Activated naive CD4-positive, alpha-beta T cell treated with anti-CD3 and anti-CD28 coated beads, Interleukin-2, amount 50 U/mL, for 24 hours (primary cell): ENCODE results near the gene CHMP4A.
A peak's percentile ranks its signal among the peaks of the same experiment; 100 is the strongest.
"Not testable (repeated sequence)": the region's sequence is repeated elsewhere in the genome, so short reads cannot be mapped to it uniquely, and the experiment has no call there.

Source experiments
- H3K27ac Mint-ChIP-seq: one replicate; pipeline ENCODE4 v1.8.0; 2021; ENCODE audit warnings: mild to moderate bottlenecking, mixed read lengths
- H3K27me3 Mint-ChIP-seq: one replicate; pipeline ENCODE4 v1.8.0; 2021; ENCODE audit warnings: mixed read lengths
- H3K36me3 Mint-ChIP-seq: one replicate; pipeline ENCODE4 v1.8.0; 2021; ENCODE audit warnings: mixed read lengths
- H3K4me1 Mint-ChIP-seq: one replicate; pipeline ENCODE4 v1.8.0; 2021; ENCODE audit warnings: mixed read lengths
- H3K4me3 Mint-ChIP-seq: one replicate; pipeline ENCODE4 v1.8.0; 2021; ENCODE audit warnings: mild to moderate bottlenecking, mixed read lengths
- H3K9me3 Mint-ChIP-seq: one replicate; pipeline ENCODE4 v1.8.0; 2021; ENCODE audit warnings: mixed read lengths

The CHMP4A gene

GRCh38 chr14:24235804-24236688 is 22.8 kb upstream of the CHMP4A start:
- Mint-ChIP-seq H3K4me1 (peaks cover 84% of the 10 kb centered on the region), H3K27ac (peak overlapping the region; percentile 87), H3K4me3 (no peak overlapping the region), H3K9me3 (no peaks in the 10 kb centered on the region), H3K36me3 (peaks cover 17% of the 10 kb centered on the region), H3K27me3 (no peaks in the 10 kb centered on the region)

- H3K4me1 Mint-ChIP-seq, result peaks cover 70% of the 10 kb centered on the region
- peak overlapping the region; percentile 68 for H3K27ac Mint-ChIP-seq
- no peaks in the 10 kb centered on the region for H3K9me3 Mint-ChIP-seq
- H3K36me3 Mint-ChIP-seq, result peaks cover 13% of the 10 kb centered on the region
- peak overlapping the region; percentile 97 for H3K4me3 Mint-ChIP-seq
- H3K27me3 Mint-ChIP-seq, result no peaks in the 10 kb centered on the region
Measured at GRCh38 chr14:24234095-24235005, 21.1 kb upstream of the CHMP4A start.

DNA sequence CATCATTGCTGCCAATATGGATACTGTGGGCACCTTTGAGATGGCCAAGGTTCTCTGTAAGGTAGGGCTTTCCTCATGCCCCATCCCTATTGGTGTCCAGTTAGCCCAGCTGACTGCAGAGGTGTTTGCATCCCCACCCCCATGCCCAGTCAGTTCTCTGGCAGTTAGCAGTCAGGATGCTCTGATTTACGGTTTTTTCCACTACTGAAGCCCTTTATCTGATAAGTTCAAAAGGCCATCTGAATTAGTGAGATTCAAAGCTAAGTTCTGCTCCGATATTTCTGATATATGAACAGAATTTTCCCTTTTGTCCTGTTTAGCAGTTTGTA is 20.2 kb upstream of the CHMP4A start:
- H3K36me3 Mint-ChIP-seq, result peaks cover 12% of the 10 kb centered on the region

DNA sequence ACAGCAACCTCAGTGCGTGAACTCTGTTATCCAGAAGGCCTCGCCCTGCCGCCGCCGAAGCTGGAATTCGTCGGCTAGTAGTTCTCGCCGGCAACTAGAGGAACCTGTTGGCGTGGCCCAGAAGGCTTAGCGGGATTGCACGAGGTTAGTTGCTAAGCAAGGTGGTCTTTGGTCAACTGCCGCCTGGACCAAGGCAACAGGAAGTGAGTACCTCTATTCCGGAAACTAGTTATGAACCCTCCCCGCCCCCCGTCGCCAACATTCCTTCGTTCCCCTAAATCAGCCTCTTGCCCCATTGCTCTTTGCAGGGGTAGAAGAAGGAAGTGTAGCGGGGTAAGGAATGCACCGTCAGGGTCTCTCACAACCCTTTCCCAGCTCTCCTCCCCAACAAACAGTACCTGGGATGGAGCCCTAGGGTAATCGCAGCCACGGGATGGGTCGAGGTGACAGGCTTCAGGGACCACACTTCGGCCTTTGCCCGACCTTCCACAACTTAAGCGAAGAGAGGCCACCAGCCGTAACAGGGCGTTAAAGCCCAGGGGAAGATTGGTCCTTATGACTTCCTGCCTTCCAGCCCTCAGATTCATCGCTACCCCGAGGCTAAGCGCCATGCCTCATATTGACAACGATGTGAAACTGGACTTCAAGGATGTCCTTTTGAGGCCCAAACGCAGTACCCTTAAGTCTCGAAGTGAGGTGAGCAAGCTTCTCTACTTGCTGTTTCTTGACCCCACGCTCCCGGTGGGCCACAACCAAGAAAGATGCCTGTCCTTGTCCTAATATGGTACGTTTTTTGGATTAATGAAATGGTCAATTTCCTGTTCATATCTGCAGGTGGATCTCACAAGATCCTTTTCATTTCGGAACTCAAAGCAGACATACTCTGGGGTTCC is 19.6 kb upstream of the CHMP4A start, which contains the start of gene GMPR2:
Gene GMPR2 (plus strand): TSS at position 285 of the 893 bp plus-strand sequence. CDS start 325 bp downstream, at position 610.
- H3K4me1 Mint-ChIP-seq, result peaks cover 60% of the 10 kb centered on the region
- H3K9me3 Mint-ChIP-seq, result no peaks in the 10 kb centered on the region
- no peaks in the 10 kb centered on the region for H3K27me3 Mint-ChIP-seq
- H3K36me3 Mint-ChIP-seq, result peaks cover 7% of the 10 kb centered on the region
- peak within 1 kb of the TSS; percentile 94 for H3K27ac Mint-ChIP-seq
- peak within 1 kb of the TSS; percentile 97 for H3K4me3 Mint-ChIP-seq

More for the DNA sequence above, 20.2 kb upstream of the CHMP4A start:
- H3K9me3 Mint-ChIP-seq, result no peaks in the 10 kb centered on the region
- H3K27me3 Mint-ChIP-seq, result no peaks in the 10 kb centered on the region
- peak overlapping the region; percentile 97 for H3K4me3 Mint-ChIP-seq
- peaks cover 66% of the 10 kb centered on the region for H3K4me1 Mint-ChIP-seq
- peak overlapping the region; percentile 94 for H3K27ac Mint-ChIP-seq

- H3K27me3 Mint-ChIP-seq, result no peaks in the 10 kb centered on the region
Measured at GRCh38 chr14:24232121-24232644, 18.9 kb upstream of the CHMP4A start, which contains the start of gene NEDD8. Gene NEDD8 (minus strand): TSS chr14:24232367. CDS start chr14:24232267, 100 bp downstream.

GRCh38 chr14:24231263-24232120 is 18.2 kb upstream of the CHMP4A start:
- Mint-ChIP-seq H3K4me3 (peak overlapping the region; percentile 97), H3K27ac (peak overlapping the region; percentile 94), H3K27me3 (no peaks in the 10 kb centered on the region), H3K4me1 (peaks cover 57% of the 10 kb centered on the region), H3K9me3 (no peaks in the 10 kb centered on the region), H3K36me3 (peaks cover 4% of the 10 kb centered on the region)

More at GRCh38 chr14:24232121-24232644, 18.9 kb upstream of the CHMP4A start, which contains the start of gene NEDD8:
- Mint-ChIP-seq H3K27ac (peak within 1 kb of the TSS; percentile 94), H3K9me3 (no peaks in the 10 kb centered on the region), H3K4me1 (peaks cover 57% of the 10 kb centered on the region), H3K4me3 (peak within 1 kb of the TSS; percentile 97), H3K36me3 (peaks cover 8% of the 10 kb centered on the region)

GRCh38 chr14:24228902-24229301 is 15.6 kb upstream of the CHMP4A start:
- Mint-ChIP-seq H3K27me3 (no peaks in the 10 kb centered on the region), H3K4me1 (peaks cover 44% of the 10 kb centered on the region), H3K4me3 (no peak overlapping the region), H3K27ac (no peak overlapping the region), H3K36me3 (peaks cover 8% of the 10 kb centered on the region), H3K9me3 (no peaks in the 10 kb centered on the region)

GRCh38 chr14:24226473-24226872 is 13.2 kb upstream of the CHMP4A start:
- Mint-ChIP-seq H3K36me3 (peaks cover 8% of the 10 kb centered on the region), H3K4me1 (peaks cover 33% of the 10 kb centered on the region), H3K9me3 (no peaks in the 10 kb centered on the region), H3K27me3 (no peaks in the 10 kb centered on the region), H3K4me3 (no peak overlapping the region), H3K27ac (no peak overlapping the region)

DNA sequence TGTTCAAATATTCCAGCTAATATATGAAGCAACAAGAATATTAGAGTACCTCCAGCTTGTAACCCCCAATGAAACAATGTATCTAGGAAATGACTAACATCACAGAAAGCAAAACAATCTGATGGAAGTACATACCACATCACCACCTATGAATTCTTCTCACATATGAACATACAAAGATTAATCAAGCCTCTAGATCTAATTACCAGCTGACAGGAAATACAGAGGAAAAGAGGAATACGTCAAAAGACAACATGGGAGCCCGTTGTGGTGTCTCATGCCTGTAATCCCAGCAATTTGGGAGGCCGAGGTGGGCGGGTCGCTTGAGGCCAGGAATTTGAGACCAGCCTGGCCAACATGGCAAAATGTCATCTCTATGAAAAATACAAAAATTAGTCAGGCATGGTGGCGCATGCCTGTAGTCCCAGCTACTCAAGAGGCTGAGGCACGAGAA is 11.4 kb upstream of the CHMP4A start:
- Mint-ChIP-seq H3K36me3 (peaks cover 8% of the 10 kb centered on the region), H3K9me3 (no peaks in the 10 kb centered on the region), H3K4me3 (no peak overlapping the region), H3K27me3 (no peaks in the 10 kb centered on the region), H3K4me1 (peaks cover 27% of the 10 kb centered on the region), H3K27ac (peak overlapping the region; percentile 26)

DNA sequence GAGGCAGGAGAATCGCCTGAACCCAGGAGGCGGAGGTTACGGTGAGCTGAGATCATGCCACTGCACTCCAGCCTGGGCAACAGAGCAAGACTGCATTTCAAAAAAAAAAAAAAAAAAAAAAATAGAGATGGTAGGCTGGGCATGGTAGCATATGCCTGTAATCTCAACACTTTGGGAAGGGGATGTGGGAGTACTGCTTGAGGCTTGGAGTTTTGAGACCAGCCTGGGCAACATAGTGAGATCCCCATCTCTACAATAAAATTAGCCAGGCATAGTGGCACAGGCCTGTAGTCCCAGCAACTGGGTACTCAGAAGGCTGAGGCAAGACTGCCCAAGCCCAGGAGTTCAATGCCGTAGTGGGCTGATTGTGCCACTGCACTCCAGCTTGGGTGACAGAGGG is 9.7 kb upstream of the CHMP4A start:
- H3K36me3 Mint-ChIP-seq, H3K4me3 Mint-ChIP-seq, H3K9me3 Mint-ChIP-seq, H3K27me3 Mint-ChIP-seq, H3K27ac Mint-ChIP-seq: not testable (repeated sequence)
- H3K4me1 Mint-ChIP-seq, result peaks cover 31% of the 10 kb centered on the region

- H3K9me3 Mint-ChIP-seq, result no peaks in the 10 kb centered on the region
- no peak overlapping the region for H3K27ac Mint-ChIP-seq
- H3K27me3 Mint-ChIP-seq, result no peaks in the 10 kb centered on the region
- peaks cover 30% of the 10 kb centered on the region for H3K4me1 Mint-ChIP-seq
- peaks cover 4% of the 10 kb centered on the region for H3K36me3 Mint-ChIP-seq
- H3K4me3 Mint-ChIP-seq, result no peak overlapping the region
Measured at GRCh38 chr14:24219521-24219920, 6.2 kb upstream of the CHMP4A start.

DNA sequence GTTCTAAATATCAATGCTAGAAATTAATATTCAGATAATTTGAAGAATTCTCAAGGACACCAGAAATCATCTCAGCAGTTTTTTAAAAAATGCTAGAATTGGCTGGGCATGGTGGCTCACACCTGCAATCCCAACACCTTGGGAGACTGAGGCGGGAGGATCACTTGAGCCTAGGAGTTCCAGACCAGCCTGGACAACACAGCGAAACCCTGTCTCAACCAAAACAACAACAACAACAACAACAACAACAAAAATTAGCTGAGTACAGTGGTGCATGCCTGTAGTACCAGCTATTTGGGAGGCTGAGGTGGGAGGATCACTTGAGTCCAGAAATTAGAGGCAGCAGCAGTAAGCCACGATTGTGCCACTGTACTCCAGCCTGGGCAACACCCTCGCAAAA is 5.8 kb upstream of the CHMP4A start:
- no peak overlapping the region for H3K4me3 Mint-ChIP-seq
- no peaks in the 10 kb centered on the region for H3K9me3 Mint-ChIP-seq
- H3K4me1 Mint-ChIP-seq, result peaks cover 32% of the 10 kb centered on the region
- H3K27me3 Mint-ChIP-seq, result no peaks in the 10 kb centered on the region
- H3K36me3 Mint-ChIP-seq, result peaks cover 2% of the 10 kb centered on the region
- H3K27ac Mint-ChIP-seq, result no peak overlapping the region

- not testable (repeated sequence) for H3K27me3 Mint-ChIP-seq, H3K36me3 Mint-ChIP-seq, H3K4me3 Mint-ChIP-seq, H3K27ac Mint-ChIP-seq, H3K9me3 Mint-ChIP-seq
- H3K4me1 Mint-ChIP-seq, result peaks cover 45% of the 10 kb centered on the region
Measured at GRCh38 chr14:24216876-24217275, 3.6 kb upstream of the CHMP4A start.

GRCh38 chr14:24216345-24216699 is 3.0 kb upstream of the CHMP4A start:
- no peaks in the 10 kb centered on the region for H3K27me3 Mint-ChIP-seq
- peak overlapping the region; percentile 94 for H3K27ac Mint-ChIP-seq
- peaks cover 9% of the 10 kb centered on the region for H3K36me3 Mint-ChIP-seq
- H3K4me1 Mint-ChIP-seq, result peaks cover 51% of the 10 kb centered on the region
- H3K9me3 Mint-ChIP-seq, result no peaks in the 10 kb centered on the region
- H3K4me3 Mint-ChIP-seq, result peak overlapping the region; percentile 90
